CD4-positive, alpha-beta T cell treated with Interleukin-6 for 4 hours (primary cell): Measurements from ENCODE around the gene SHB.

Source experiments
- DNase-seq: peaks from one replicate; pipeline ENCODE4 v3.0.0-alpha.2; 2020; ENCODE audit warnings: mixed read lengths

The SHB gene

GRCh38 chr9:37984672-37985611 lies 84.1 kb downstream of the SHB start:
- DNase-seq, result no peak

- no peak for DNase-seq
Measured at GRCh38 chr9:37984278-37984671, 84.8 kb downstream of the SHB start.

GRCh38 chr9:37983381-37984067 lies 85.5 kb downstream of the SHB start:
- no peak for DNase-seq

GRCh38 chr9:37979844-37980243 lies 89.2 kb downstream of the SHB start:
- DNase-seq, result no peak

- DNase-seq, result no peak
Measured at GRCh38 chr9:37978983-37979382, 90.0 kb downstream of the SHB start.

GRCh38 chr9:37978481-37978864 lies 90.6 kb downstream of the SHB start:
- no peak for DNase-seq

GRCh38 chr9:37977851-37978480 lies 91.1 kb downstream of the SHB start:
- no peak for DNase-seq

- DNase-seq, result no peak
Measured at GRCh38 chr9:37976714-37977477, 92.1 kb downstream of the SHB start.

- DNase-seq, result no peak
Measured at GRCh38 chr9:37975639-37976038, 93.4 kb downstream of the SHB start.

- no peak for DNase-seq
Measured at GRCh38 chr9:37974506-37975173, 94.4 kb downstream of the SHB start.

GRCh38 chr9:37972351-37972848 lies 96.6 kb downstream of the SHB start:
- DNase-seq, result no peak

- DNase-seq, result no peak
Measured at GRCh38 chr9:37971691-37972090, 97.3 kb downstream of the SHB start.

GRCh38 chr9:37971108-37971459 lies 97.9 kb downstream of the SHB start:
- no peak for DNase-seq

GRCh38 chr9:37970301-37971107 lies 98.5 kb downstream of the SHB start:
- DNase-seq, result no peak

- no peak for DNase-seq
Measured at GRCh38 chr9:37969558-37970300, 99.3 kb downstream of the SHB start.

GRCh38 chr9:37969130-37969529 lies 99.9 kb downstream of the SHB start:
- no peak for DNase-seq

GRCh38 chr9:37968228-37968701 lies 100.8 kb downstream of the SHB start:
- no peak for DNase-seq

GRCh38 chr9:37967761-37968080 lies 101.3 kb downstream of the SHB start:
- DNase-seq, result no peak

GRCh38 chr9:37967014-37967760 lies 101.8 kb downstream of the SHB start:
- no peak for DNase-seq
